Endothelial cell of umbilical vein (primary cell): Measurements from ENCODE around the gene TXNL4B.

ENCODE experiments used
- CTCF ChIP-seq, 2 donors: IDR thresholded peaks; 1 replicate in 1 of 2; 2 replicates in 1 of 2; pipeline ENCODE4 v1.5.1; 2011; ENCODE audit warnings: low read length in 2 of 2, mild to moderate bottlenecking in 2 of 2, moderate library complexity in 2 of 2, control low read depth in 1 of 2, inconsistent platforms in 1 of 2, low read depth in 1 of 2; ENCODE audit not compliant: insufficient read depth in 1 of 2; ENCODE audit errors: extremely low read depth in 1 of 2
- EZH2 ChIP-seq: IDR thresholded peaks from 2 replicates; pipeline ENCODE4 v1.6.1; 2012; ENCODE audit warnings: borderline replicate concordance, low read depth, mild to moderate bottlenecking, moderate library complexity, low read length, inconsistent platforms; ENCODE audit not compliant: severe bottlenecking
- JUN ChIP-seq: IDR thresholded peaks from 2 replicates; pipeline ENCODE4 v1.6.1; 2011; ENCODE audit warnings: borderline replicate concordance, low read depth; ENCODE audit not compliant: insufficient read length, insufficient read depth
- MYC ChIP-seq: IDR thresholded peaks from one replicate; pipeline ENCODE4 v1.6.1; 2011; ENCODE audit warnings: mild to moderate bottlenecking, low read depth, low read length
- POLR2A ChIP-seq: IDR thresholded peaks from 2 replicates; pipeline ENCODE4 v1.6.1; 2012; ENCODE audit warnings: low read depth, mild to moderate bottlenecking, control low read depth, low read length
- POLR2AphosphoS5 ChIP-seq: IDR thresholded peaks from 2 replicates; pipeline ENCODE4 v1.6.1; 2012; ENCODE audit warnings: low read depth, mild to moderate bottlenecking, control low read depth, low read length, moderate library complexity; ENCODE audit not compliant: insufficient read depth
- TF ChIP-seq, protein P1 (sequence below): IDR thresholded peaks from 2 replicates; pipeline ENCODE4 v1.6.1; 2011; ENCODE audit not compliant: insufficient read depth, insufficient read length

- TF ChIP-seq CTCF (IDR thresholded peaks at IDR 0.05; ENCODE audit: extremely low read depth in 1 of 2, insufficient read depth in 1 of 2, low read depth in 1 of 2, low read length in 2 of 2) (no peak), POLR2A (no peak), JUN (no peak), POLR2AphosphoS5 (no peak), MYC (no peak), EZH2 (no peak)
- TF ChIP-seq, protein P1, sequence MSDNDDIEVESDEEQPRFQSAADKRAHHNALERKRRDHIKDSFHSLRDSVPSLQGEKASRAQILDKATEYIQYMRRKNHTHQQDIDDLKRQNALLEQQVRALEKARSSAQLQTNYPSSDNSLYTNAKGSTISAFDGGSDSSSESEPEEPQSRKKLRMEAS, result no peak
Observed at GRCh38 chr16:72122308-72122707, 28.9 kb upstream of the TXNL4B start.
